K562 (cell line): ENCODE results near the gene PTPN12. TPM values are rescaled to one million over a fixed set of nuclear protein-coding genes. Genes with fewer than 3 reads are reported as not detected.
"Not testable (repeated sequence)": the region's sequence is repeated elsewhere in the genome, so short reads cannot be mapped to it uniquely, and the experiment has no call there.

Source experiments
- ATAC-seq: fragments of 200-7000 bp; cut with Tn5 transposase; 3 replicates; pipeline ENCODE4 v1.9.1; 2020; ENCODE audit warnings: moderate library complexity
- BruUV-seq: library from RNA; stranded (reverse); fragments of 400-500 nt; replicated peaks from 2 replicates; lab custom pipeline; 2021; lab: Mats Ljungman, UMichigan
- CTCF ChIA-PET: fragments of 300-600 bp; formaldehyde crosslinking; extraction: SDS; loops from one replicate; lab custom pipeline; 2021; ENCODE audit warnings: low intra/inter-chr PET ratio; lab: Yijun Ruan, JAX
- POLR2A ChIA-PET: fragments of 300-600, 350-650 bp; sonication (Branson Sonifier 250); formaldehyde crosslinking; extraction: SDS; loops from one replicate; lab custom pipeline; 2021; ENCODE audit warnings: antibody characterized with exemption, inconsistent platforms; lab: Yijun Ruan, JAX
- DNase-seq, 4 experiments: peaks; one replicate each; pipeline versions ENCODE4 v3.0.0 to v3.0.0-alpha.2; 2011 to 2018; ENCODE audit warnings: low spot score in 3 of 4, mixed read lengths in 3 of 4; ENCODE audit errors: extremely low read depth in 1 of 4
- FAIRE-seq: peaks from 2 replicates; lab custom pipeline; 2011; peaks lifted over from hg19 to GRCh38; lab: Jason Lieb, UNC
- H2AFZ ChIP-seq: 2 replicates; pipeline ENCODE4 v1.6.0; 2011; ENCODE audit warnings: low read depth, low read length, control low read depth, inconsistent platforms
- H3K27ac ChIP-seq: fragments of 200-600 bp; 3 replicates; pipeline ENCODE4 v1.8.0; 2011; ENCODE audit warnings: low read depth, mild to moderate bottlenecking, control low read depth, inconsistent platforms, low read length, moderate library complexity, mixed read lengths; ENCODE audit errors: extremely low read depth
- H3K27me3 ChIP-seq, 2 experiments: fragments of 300-600 bp in 1 of 2; 2 replicates in 1 of 2; 3 replicates in 1 of 2; pipeline versions ENCODE4 v1.6.0 to v1.8.0; 2011; ENCODE audit warnings: inconsistent platforms in 2 of 2, low read length in 2 of 2, mild to moderate bottlenecking in 1 of 2, mixed read lengths in 1 of 2, moderate library complexity in 1 of 2; ENCODE audit not compliant: control insufficient read depth in 2 of 2, insufficient read depth in 2 of 2
- H3K36me3 ChIP-seq: fragments of 300-600 bp; 3 replicates; pipeline ENCODE4 v1.8.0; 2011; ENCODE audit warnings: mild to moderate bottlenecking, low read length, inconsistent platforms; ENCODE audit not compliant: control insufficient read depth, insufficient read depth
- H3K4me1 ChIP-seq, 2 experiments: fragments of 200-600 bp in 1 of 2; replicated peaks in 1 of 2; 2 replicates in 1 of 2; 3 replicates in 1 of 2; pipeline versions ENCODE4 v1.5.1 to v1.8.0; 2011; ENCODE audit warnings: inconsistent platforms in 2 of 2, low read length in 2 of 2, mild to moderate bottlenecking in 1 of 2, mixed read lengths in 1 of 2, moderate library complexity in 1 of 2; ENCODE audit not compliant: control insufficient read depth in 2 of 2, insufficient read depth in 2 of 2
- H3K4me2 ChIP-seq: 2 replicates; pipeline ENCODE4 v1.6.1; 2011; ENCODE audit warnings: low read length, control low read depth, inconsistent platforms, mixed read lengths; ENCODE audit not compliant: insufficient read depth
- H3K4me3 ChIP-seq: fragments of 200-600 bp; sonication (generic), shearing (Covaris generic); 2 replicates; pipeline ENCODE4 v1.5.1; 2016; ENCODE audit warnings: control low read depth, inconsistent platforms
- H3K79me2 ChIP-seq: fragments of 200-600 bp; 3 replicates; pipeline ENCODE4 v1.8.0; 2011; ENCODE audit warnings: low read length, inconsistent platforms; ENCODE audit not compliant: control insufficient read depth, insufficient read depth
- H3K9ac ChIP-seq, 2 experiments: 2 replicates each; pipeline versions ENCODE4 v1.6.0 to v1.6.1; 2011; ENCODE audit warnings: low read depth in 2 of 2, low read length in 2 of 2, control low read depth in 1 of 2, inconsistent platforms in 1 of 2, mild to moderate bottlenecking in 1 of 2, mixed read lengths in 1 of 2; ENCODE audit not compliant: insufficient read depth in 1 of 2
- H3K9me1 ChIP-seq: one replicate; pipeline ENCODE4 v1.6.0; 2011; ENCODE audit warnings: inconsistent platforms, mild to moderate bottlenecking, low read length, moderate library complexity; ENCODE audit not compliant: control insufficient read depth, insufficient read depth
- H3K9me3 ChIP-seq: replicated peaks from 2 replicates; pipeline ENCODE4 v1.5.1; 2011; ENCODE audit warnings: low read depth, low read length, inconsistent platforms; ENCODE audit not compliant: control insufficient read depth, insufficient read depth
- H4K20me1 ChIP-seq: replicated peaks from 2 replicates; pipeline ENCODE4 v1.6.1; 2011; ENCODE audit warnings: low read length, inconsistent platforms, mixed read lengths; ENCODE audit not compliant: control insufficient read depth, insufficient read depth
- TEAD4 ChIP-seq, 2 experiments: sonication (generic) in 1 of 2; formaldehyde crosslinking in 1 of 2; IDR thresholded peaks; 2 replicates each; pipeline versions ENCODE4 v1.6.1 to v1.8.0; 2012 to 2022; ENCODE audit warnings: borderline replicate concordance in 1 of 2, inconsistent platforms in 1 of 2, low read length in 1 of 2, mild to moderate bottlenecking in 1 of 2, missing genetic modification reagents in 1 of 2
- WGBS: fragments of 100-300 bp; shearing (Covaris generic); methylation state at CpG from one replicate; pipeline ENCODE4 v1.1.6; 2016; ENCODE audit warnings: low coverage, mixed read lengths; ENCODE audit not compliant: insufficient coverage; ENCODE audit errors: missing lambda C conversion rate; 5-methylcytosine and 5-hydroxymethylcytosine counted together
- in situ Hi-C: fragments of 300-500 bp; cut with MboI; formaldehyde crosslinking; loops from 4 replicates; pipeline ENCODE4 v1.15.0; 2018; ENCODE audit warnings: inconsistent platforms, mixed read lengths
- intact Hi-C: fragments of 100-400 bp; cut with micrococcal nuclease; formaldehyde crosslinking; loops from 2 replicates; pipeline ENCODE4 v1.14.2; 2022
- polyA plus RNA-seq, 8 experiments: library from polyadenylated mRNA; depleted of rRNA in 4 of 8; stranded (reverse) in 5 of 8; unstranded in 3 of 8; fragments of >200 nt; fragmentation: Nextera tagmentation in 2 of 8; fragmentation: Illumina TruSeq in 1 of 8; extraction: Ambion mirVana in 2 of 8; extraction: Trizol in 1 of 8; gene quantifications; 2 replicates each; pipeline versions ENCODE4 v1.2.1 to v1.2.3, GENCODE V29; 2011 to 2014; ENCODE audit warnings: inconsistent platforms in 1 of 8, missing spikeins in 1 of 8
- total RNA-seq, 7 experiments: library from RNA; depleted of rRNA in 6 of 7; stranded (reverse); fragments of >200 nt in 6 of 7; fragmentation: Illumina TruSeq in 2 of 7; extraction: Trizol in 2 of 7; gene quantifications; 2 replicates each; pipeline versions ENCODE4 v1.2.1 to v1.2.3, GENCODE V29; 2011 to 2021; ENCODE audit warnings: low replicate concordance in 1 of 7

PTPN12 gene
- total and polyA plus RNA-seq, 9 of the 15 experiments (the other 6 are each of a cell fraction or from before 2014, with no cell fraction given): 15.3 to 79.8 (median 26.6) TPM

DNA sequence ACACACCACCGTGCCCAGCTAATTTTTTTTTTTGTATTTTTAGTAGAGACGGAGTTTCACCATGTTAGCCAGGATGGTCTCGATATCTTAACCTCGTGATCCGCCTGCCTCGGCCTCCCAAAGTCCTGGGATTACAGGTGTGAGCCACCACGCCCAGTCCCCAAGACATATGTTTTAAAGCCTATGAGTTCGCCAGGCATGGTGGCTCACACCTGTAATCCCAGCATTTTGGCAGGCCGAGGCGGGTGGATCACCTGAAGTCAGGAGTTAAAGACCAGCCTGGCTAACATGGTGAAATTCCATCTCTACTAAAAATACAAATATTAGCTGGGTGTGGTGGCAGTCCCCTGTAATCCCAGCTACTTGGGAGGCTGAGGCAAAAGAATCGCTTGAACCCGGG lies 115.7 kb downstream of the PTPN12 start:
- WGBS: 88% methylated on average over 10 of the region's 12 CpGs
- not testable (repeated sequence) for FAIRE-seq, H2AFZ ChIP-seq, ATAC-seq, H3K9me3 ChIP-seq, H3K4me2 ChIP-seq, H3K4me1 ChIP-seq, DNase-seq, H3K4me3 ChIP-seq, H3K9me1 ChIP-seq, H3K27me3 ChIP-seq, H3K36me3 ChIP-seq, H3K27ac ChIP-seq, BruUV-seq, H4K20me1 ChIP-seq, H3K79me2 ChIP-seq, H3K9ac ChIP-seq
- POLR2A ChIA-PET: interaction anchor here (1.1 kb wide), 1 partner anchor 15 kb away, joined by 3 read pairs; no protein-coding TSS in a partner anchor
- CTCF ChIA-PET: interaction anchor here (0.6 to 3.1 kb wide), 2 partner anchors 106 to 193 kb away, joined by 5 to 23 read pairs; no protein-coding TSS in a partner anchor
- in situ Hi-C loops: loop anchor here (25.0 kb wide), 1 partner anchor 559 kb away; no protein-coding TSS in a partner anchor
- intact Hi-C loops: loop anchor here (5.0 to 10.0 kb wide), 4 partner anchors 116 to 572 kb away; partner anchors contain the start of gene PTPN12

DNA sequence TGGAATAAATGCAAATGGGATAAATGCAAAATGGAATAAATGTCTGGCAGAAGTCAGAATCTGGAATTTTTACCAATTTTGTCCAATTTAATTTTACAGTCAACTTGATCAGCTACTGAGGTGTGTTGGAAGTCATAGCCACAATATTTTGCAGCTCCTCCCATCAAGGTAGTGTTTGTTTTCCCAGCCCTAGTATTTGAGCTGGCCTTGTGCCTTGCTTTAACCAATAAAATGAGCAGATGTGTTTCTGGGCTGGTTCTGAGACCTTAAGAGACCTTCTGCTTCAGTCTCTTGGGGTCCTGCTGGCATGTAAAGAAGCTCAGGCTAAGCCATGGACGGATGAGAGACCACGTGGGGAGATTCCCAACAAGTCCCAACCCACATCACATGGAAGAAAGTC lies 116.5 kb downstream of the PTPN12 start:
- 65% methylated on average over 2 of the region's 2 CpGs for WGBS
- no peaks in the 10 kb centered on the region for H4K20me1 ChIP-seq
- H3K27me3 ChIP-seq: no peaks in the 10 kb centered on the region
- H3K9me1 ChIP-seq: no peaks in the 10 kb centered on the region
- ATAC-seq (no peak), FAIRE-seq (no peak), DNase-seq (no peak)
- H3K9me3 ChIP-seq: no peaks in the 10 kb centered on the region
- ChIA-PET CTCF (interaction anchor here (0.9 to 1.0 kb wide), 2 partner anchors 104 to 106 kb away, joined by 3 to 4 read pairs; no protein-coding TSS in a partner anchor), POLR2A (interaction anchor here (1.1 kb wide), 1 partner anchor 14 kb away, joined by 3 read pairs; no protein-coding TSS in a partner anchor)
- intact Hi-C loops: loop anchor here (5.0 to 10.0 kb wide), 4 partner anchors 116 to 571 kb away; partner anchors contain the start of gene PTPN12
- H3K4me2 ChIP-seq: no peak overlapping the region
- in situ Hi-C loops: loop anchor here (25.0 kb wide), 1 partner anchor 559 kb away; no protein-coding TSS in a partner anchor
- H3K4me3 ChIP-seq: no peak overlapping the region
- TF ChIP-seq TEAD4 (IDR thresholded peaks at IDR 0.05; ENCODE audit: low read length): no peak
- no peak for TF ChIP-seq TEAD4 (CRISPR knock-in tag; IDR thresholded peaks at IDR 0.05; ENCODE audit: borderline replicate concordance)
- H3K9ac ChIP-seq: no peak overlapping the region
- no peak overlapping the region for H2AFZ ChIP-seq
- no peaks in the 10 kb centered on the region for H3K79me2 ChIP-seq
- no peaks in the 10 kb centered on the region for H3K36me3 ChIP-seq
- H3K4me1 ChIP-seq: no peaks in the 10 kb centered on the region
- BruUV-seq: no TSS peak
- H3K27ac ChIP-seq: no peak overlapping the region
